Measurements from ENCODE around the gene GUK1. TPM values are rescaled to one million over a fixed set of nuclear protein-coding genes. Genes with fewer than 3 reads are reported as not detected.

GUK1 gene
- total and polyA plus RNA-seq, 2 of the 8 experiments (the other 6 are each of a cell fraction or from before 2014, with no cell fraction given), result 68.5 to 183 TPM

DNA sequence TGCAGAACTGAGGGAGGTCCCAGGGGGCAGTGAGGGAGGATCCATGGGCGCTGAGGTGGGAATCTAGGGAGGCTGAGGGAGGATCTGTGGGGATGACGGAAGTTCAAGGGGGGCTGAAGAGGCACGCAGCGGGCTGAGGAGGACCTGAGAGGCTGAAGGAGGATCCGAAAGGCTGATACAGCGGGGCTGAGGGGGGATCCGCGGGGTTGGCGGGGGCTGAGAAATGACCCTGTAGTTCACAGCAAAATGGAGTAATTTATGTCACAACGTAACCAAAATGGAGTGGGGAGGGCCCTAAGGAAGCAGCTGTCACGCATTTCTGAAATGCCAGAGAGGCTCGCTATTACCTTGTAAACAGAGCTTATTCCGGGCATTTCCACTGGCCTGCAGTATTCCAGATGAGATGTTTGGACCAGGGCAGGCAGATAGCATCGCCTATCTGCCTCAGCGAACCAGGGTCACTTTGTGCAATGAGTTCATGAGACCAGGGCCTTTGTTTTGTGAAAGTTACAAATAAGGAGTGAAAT, 30.1 kb upstream of the GUK1 start:
- DNase-seq (ENCODE audit: low read depth in 1 of 2, low spot score in 2 of 2), result no peak

More for the DNA sequence above, 30.1 kb upstream of the GUK1 start:
- FAIRE-seq, result no peak
- H4K5ac ChIP-seq (ENCODE audit: insufficient read length, low read depth, low read length), result no peak overlapping the region
- peaks cover 8% of the 10 kb centered on the region; the same call in 1 of the 2 replicates for H3K23me2 ChIP-seq (ENCODE audit: low read depth, low read length)
- peak overlapping the region in 3 of 4 experiments; percentile 28 to 38 (median 29); a peak in 3 of 7 replicates for H3K9ac ChIP-seq (replicated peaks in 1 of 4; ENCODE audit: extremely low read depth in 1 of 4, low read depth in 3 of 4, low read length in 3 of 4)
- no peak overlapping the region for H3K27ac ChIP-seq (ENCODE audit: low read depth, low read length)
- H3K4me3 ChIP-seq (ENCODE audit: extremely low read depth in 1 of 4, insufficient read depth in 2 of 4, low read depth in 3 of 4, low read length in 4 of 4), result peak overlapping the region; percentile 71 to 96 (median 80)
- H2BK120ac ChIP-seq (replicated peaks; ENCODE audit: low read depth, low read length), result no peak overlapping the region
- H2BK20ac ChIP-seq (ENCODE audit: low read length), result no peak overlapping the region
- H3K14ac ChIP-seq (ENCODE audit: insufficient read length), result no peak overlapping the region
- CTCF ChIA-PET (ENCODE audit: partially characterized antibody), result interaction anchor here (1.0 to 2.5 kb wide), 6 partner anchors 21 to 163 kb away, joined by 3 to 14 read pairs (median 3); partner anchors contain the start of gene WNT3A
- H2AFZ ChIP-seq (ENCODE audit: low read length), result peak overlapping the region; percentile 72; the same call in 1 of the 2 replicates
- H3K23ac ChIP-seq (ENCODE audit: insufficient read length), result no peak overlapping the region
- H3K79me2 ChIP-seq (ENCODE audit: control insufficient read depth in 1 of 2, insufficient read depth in 2 of 2, low read length in 2 of 2), result peaks cover 3 to 8% of the 10 kb centered on the region in 2 experiments; a peak in 2 of 4 replicates
- no peak overlapping the region; the same call in 1 of the 2 replicates for H3K18ac ChIP-seq (ENCODE audit: extremely low read depth, low read length)
- H2AK5ac ChIP-seq (ENCODE audit: low read depth, low read length), result no peak overlapping the region
- WGBS, 2 experiments (ENCODE audit: extremely low coverage in 1 of 2, insufficient coverage in 1 of 2, insufficient read length in 1 of 2, insufficient replicate concordance in 2 of 2, low coverage in 1 of 2, low lambda C conversion rate in 2 of 2, missing lambda C conversion rate in 1 of 2), result 66% methylated on average over 12 of the region's 15 CpGs; no CpG with 5 or more reads in 1 of the 2 experiments
- no peak overlapping the region for H2BK5ac ChIP-seq (ENCODE audit: low read depth, low read length)
- no peak overlapping the region for H2BK15ac ChIP-seq (ENCODE audit: low read length)
- peak overlapping the region; percentile 26; the same call in 1 of the 2 replicates for H4K8ac ChIP-seq (ENCODE audit: extremely low read depth, insufficient read depth, low read length)
- H3K27me3 ChIP-seq (replicated peaks in 1 of 4; ENCODE audit: control insufficient read depth in 3 of 4, extremely low read depth in 1 of 4, insufficient read depth in 3 of 4, low read length in 3 of 4), result peaks cover 0 to 6% (median 5%) of the 10 kb centered on the region in 4 experiments; a peak in 2 of 7 replicates
- peaks cover 3 to 16% (median 8%) of the 10 kb centered on the region in 4 experiments; a peak in 5 of 8 replicates for H3K36me3 ChIP-seq (ENCODE audit: control insufficient read depth in 2 of 4, insufficient read depth in 4 of 4, low read length in 3 of 4)
- no peak overlapping the region for H2BK12ac ChIP-seq (ENCODE audit: low read depth, low read length)
- no peak overlapping the region for H4K91ac ChIP-seq (replicated peaks; ENCODE audit: insufficient read length, low read length)
- peaks cover 0 to 3% of the 10 kb centered on the region in 2 experiments; a peak in 1 of 4 replicates for H3K9me3 ChIP-seq (ENCODE audit: insufficient read depth in 2 of 2, low read depth in 1 of 2, low read length in 1 of 2)
- H3K4ac ChIP-seq (replicated peaks; ENCODE audit: insufficient read length, low read depth, low read length), result no peak overlapping the region
- TF ChIP-seq YY1 (IDR thresholded peaks at IDR 0.05; ENCODE audit: low read depth, low read length) (0 out of 2 replicates have a peak, but pooled peaks have one; percentile 2), BACH1 (IDR thresholded peaks at IDR 0.05; ENCODE audit: low read length) (no peak)
- peak overlapping the region; percentile 69 to 79 for H3K4me2 ChIP-seq (ENCODE audit: insufficient read depth in 1 of 2, low read depth in 2 of 2, low read length in 2 of 2)
- no peak overlapping the region for H3K56ac ChIP-seq (replicated peaks; ENCODE audit: insufficient read length, low read depth, low read length)
- H4K20me1 ChIP-seq (replicated peaks in 1 of 2; ENCODE audit: control insufficient read depth in 1 of 2, insufficient read depth in 2 of 2, low read length in 2 of 2), result peaks cover 0 to 13% of the 10 kb centered on the region in 2 experiments
- POLR2A ChIA-PET (ENCODE audit: partially characterized antibody), result interaction anchor here (1.5 to 2.1 kb wide), 4 partner anchors 12 to 55 kb away, joined by 3 to 9 read pairs (median 4); partner anchors contain the start of gene ARF1
- peaks cover 0 to 7% (median under 1%) of the 10 kb centered on the region in 4 experiments; a peak in 5 of 7 replicates for H3K4me1 ChIP-seq (replicated peaks in 1 of 4; ENCODE audit: control insufficient read depth in 3 of 4, insufficient read depth in 4 of 4, low read length in 3 of 4)
- H3K79me1 ChIP-seq (ENCODE audit: low read depth, low read length), result peaks cover 12% of the 10 kb centered on the region; the same call in 1 of the 2 replicates
